HepG2 (cell line): ENCODE data around the gene CAMKMT.

Source experiments
- ZNF550 ChIP-seq: sonication (generic); formaldehyde crosslinking; IDR thresholded peaks from 2 replicates; pipeline ENCODE4 v1.4.0; 2020; ENCODE audit warnings: mild to moderate bottlenecking, missing genetic modification reagents, borderline replicate concordance
- ZNF780A ChIP-seq: sonication (generic); formaldehyde crosslinking; IDR thresholded peaks from 2 replicates; pipeline ENCODE4 v1.8.0; 2022; ENCODE audit warnings: mild to moderate bottlenecking, missing genetic modification reagents, moderate library complexity

GRCh38 chr2:44651974-44652373 lies 290.2 kb downstream of the CAMKMT start:
- TF ChIP-seq ZNF780A (no peak), ZNF550 (CRISPR knock-in tag) (no peak)
